ENCODE results near the gene IBSP.

DNA sequence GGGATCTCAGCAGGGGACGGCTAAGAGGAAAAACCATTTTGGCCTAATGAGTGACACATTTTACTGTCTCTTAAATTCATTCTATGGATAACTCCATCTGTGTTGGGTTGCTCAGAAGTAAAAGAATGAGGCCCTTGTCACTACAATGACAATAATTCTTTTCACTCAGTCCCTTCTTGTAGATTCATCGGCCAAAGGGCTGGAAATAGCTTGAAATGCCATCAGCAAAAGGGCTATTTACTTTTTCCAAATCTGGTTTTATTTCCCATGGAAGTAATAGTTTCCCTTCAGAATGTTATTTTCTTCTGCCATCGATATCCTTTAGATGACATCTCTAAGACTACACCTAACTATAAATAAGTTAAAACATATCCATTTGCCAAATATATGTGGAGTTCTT is 40.8 kb downstream of the IBSP start:
- TF ChIP-seq CTCF (IDR thresholded peaks at IDR 0.05; ENCODE audit: low read depth, low read length, poor library complexity, severe bottlenecking): no peak
- TF ChIP-seq EZH2phosphoT487 (IDR thresholded peaks at IDR 0.05; ENCODE audit: borderline replicate concordance, low read length): no peak
